HG02610 (cell line): ENCODE results near the gene GTF2H4.
"Not testable (repeated sequence)": the region's sequence is repeated elsewhere in the genome, so short reads cannot be mapped to it uniquely, and the experiment has no call there.

Source experiments
- ATAC-seq: cut with Tn5 transposase; IDR thresholded peaks from one replicate; pipeline ENCODE4 v1.9.1; 2021; ENCODE audit warnings: mild to moderate bottlenecking, moderate library complexity; ENCODE audit not compliant: unreplicated experiment

GTF2H4 gene

DNA sequence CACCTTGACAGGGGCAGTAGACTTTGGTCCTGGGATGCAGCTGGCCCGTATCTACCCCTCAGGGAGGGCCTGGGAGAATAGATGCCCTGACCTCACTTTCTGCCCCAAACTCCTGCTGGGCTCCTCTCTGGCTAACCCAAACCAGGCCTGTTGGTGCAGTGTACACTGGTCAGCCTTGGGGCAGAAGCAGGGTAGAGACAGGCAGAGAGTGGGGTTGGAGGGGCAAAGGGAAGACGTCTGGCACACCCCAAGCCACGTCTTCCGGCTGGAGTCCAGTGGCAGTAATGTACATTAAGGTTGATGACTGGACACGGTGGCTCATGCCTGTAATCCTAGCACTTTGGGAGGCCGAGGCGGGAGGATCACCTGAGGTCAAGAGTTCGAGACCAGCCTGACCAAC, 14.3 kb upstream of the GTF2H4 start:
- no peak for ATAC-seq

DNA sequence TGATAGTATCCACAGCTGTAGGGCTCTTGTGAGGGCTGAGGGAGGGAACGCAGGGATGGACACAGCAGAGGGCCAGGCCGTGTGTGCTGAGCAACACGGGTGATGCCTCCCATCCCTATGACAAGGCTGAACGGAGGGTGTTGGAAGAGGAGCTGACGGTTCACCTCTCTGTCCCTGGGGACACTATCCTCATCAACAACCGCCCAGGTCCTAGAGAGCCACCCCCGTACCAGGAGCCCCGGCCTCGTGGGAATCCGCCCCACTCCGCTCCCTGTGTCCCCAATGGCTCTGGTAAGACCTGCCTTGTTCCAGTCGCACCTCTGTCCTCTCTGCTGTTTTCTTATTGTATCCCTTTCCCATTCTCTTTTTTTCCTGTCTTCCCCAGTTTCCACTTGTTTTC, 13.6 kb upstream of the GTF2H4 start:
- no peak for ATAC-seq

DNA sequence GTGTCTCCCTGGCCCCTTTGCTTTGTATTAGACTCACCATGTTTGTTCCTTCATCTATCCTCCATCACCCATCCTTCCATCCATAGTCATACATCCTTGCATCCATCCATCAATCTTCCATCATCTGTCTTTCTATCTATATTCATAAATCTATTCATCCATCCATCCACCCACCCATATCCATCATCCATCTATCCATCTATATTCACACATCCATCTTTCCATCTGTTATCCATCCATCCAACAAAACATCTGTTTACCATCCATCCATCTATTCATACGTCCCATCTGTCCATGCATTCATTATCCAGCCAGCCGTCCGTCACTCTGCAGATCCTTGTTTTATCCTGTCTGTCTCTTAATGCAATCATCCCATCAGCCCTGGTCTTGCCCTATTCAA, 13.1 kb upstream of the GTF2H4 start:
- ATAC-seq = no peak

DNA sequence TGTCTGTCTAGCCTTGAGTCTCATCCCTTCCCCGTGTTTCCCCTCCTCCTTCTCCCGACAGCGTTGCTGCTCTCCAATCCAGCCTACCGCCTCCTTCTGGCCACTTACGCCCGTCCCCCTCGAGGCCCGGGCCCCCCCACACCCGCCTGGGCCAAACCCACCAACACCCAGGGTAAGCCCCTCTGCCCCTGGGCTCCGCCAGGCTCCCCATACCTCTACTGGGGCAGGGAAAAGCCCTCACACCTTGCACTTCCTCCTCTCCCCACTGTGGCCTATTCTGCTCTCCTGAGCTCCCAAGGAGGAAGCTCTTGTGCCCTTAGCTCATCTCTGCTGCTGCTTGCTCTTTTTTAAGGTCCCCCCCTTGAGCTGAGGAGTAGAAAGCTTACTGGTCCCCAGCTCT, 12.7 kb upstream of the GTF2H4 start:
- no peak for ATAC-seq

DNA sequence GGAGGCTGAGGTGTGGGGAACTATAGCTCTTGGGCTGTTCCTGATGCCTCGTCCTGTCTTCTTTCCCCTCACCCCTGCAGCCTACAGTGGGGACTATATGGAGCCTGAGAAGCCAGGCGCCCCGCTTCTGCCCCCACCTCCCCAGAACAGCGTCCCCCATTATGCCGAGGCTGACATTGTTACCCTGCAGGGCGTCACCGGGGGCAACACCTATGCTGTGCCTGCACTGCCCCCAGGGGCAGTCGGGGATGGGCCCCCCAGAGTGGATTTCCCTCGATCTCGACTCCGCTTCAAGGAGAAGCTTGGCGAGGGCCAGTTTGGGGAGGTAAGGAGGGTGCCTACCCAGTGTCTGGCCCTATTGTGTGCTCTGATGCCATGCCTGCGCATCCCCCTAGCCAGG, 11.5 kb upstream of the GTF2H4 start:
- no peak for ATAC-seq

DNA sequence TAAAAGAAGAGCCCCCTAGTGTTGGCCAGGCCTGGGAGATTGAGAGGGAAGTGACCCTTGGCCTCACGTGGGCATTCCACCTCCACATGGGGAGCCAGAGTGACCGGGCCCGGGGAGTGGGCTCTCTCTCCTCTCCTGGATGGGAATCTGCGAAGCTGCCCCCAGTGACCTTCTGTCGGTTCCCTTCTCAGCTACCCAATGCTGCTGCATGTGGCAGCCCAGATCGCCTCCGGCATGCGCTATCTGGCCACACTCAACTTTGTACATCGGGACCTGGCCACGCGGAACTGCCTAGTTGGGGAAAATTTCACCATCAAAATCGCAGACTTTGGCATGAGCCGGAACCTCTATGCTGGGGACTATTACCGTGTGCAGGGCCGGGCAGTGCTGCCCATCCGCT, 10.1 kb upstream of the GTF2H4 start:
- no peak for ATAC-seq

DNA sequence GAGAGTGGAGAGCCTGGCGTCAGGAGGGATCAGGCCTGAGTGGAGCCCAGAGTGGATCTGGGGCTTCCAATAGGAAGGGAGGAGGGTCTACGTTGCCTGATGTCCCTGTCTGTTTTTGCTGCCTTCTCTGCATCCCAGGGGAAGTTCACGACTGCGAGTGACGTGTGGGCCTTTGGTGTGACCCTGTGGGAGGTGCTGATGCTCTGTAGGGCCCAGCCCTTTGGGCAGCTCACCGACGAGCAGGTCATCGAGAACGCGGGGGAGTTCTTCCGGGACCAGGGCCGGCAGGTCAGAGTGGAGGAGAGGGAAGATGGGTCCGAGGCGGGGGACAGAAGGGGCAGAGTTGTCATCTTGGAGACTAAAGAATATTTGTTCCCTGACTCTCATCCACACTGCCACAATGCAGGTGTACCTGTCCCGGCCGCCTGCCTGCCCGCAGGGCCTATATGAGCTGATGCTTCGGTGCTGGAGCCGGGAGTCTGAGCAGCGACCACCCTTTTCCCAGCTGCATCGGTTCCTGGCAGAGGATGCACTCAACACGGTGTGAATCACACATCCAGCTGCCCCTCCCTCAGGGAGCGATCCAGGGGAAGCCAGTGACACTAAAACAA, 9.2 kb upstream of the GTF2H4 start:
- ATAC-seq = no peak

DNA sequence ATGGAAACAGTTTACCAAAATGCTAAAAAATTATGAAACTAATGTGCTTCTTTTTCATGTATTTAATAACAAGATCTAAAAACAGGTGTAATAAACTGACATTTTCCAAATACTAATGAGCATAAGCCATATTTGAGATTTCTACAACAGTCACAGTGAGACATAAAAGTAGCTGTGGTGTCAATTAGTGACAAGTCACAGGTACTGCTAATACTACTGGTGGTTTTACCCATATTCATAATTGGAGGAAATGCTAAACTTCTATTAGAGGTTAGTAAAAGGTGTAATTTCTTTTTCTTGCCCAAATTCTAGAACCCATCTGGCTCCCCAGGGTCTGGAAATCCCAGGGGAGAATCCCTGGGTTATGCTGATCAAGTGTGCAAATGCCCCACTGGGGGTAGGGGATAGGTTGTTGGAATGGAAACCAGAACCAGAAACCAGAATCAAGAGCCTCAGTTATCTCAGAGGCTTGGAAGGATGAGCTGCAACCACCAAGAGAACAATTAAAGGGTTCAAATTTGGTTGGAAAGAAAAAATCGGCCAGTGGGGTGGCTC, 7.1 kb upstream of the GTF2H4 start:
- no peak for ATAC-seq

DNA sequence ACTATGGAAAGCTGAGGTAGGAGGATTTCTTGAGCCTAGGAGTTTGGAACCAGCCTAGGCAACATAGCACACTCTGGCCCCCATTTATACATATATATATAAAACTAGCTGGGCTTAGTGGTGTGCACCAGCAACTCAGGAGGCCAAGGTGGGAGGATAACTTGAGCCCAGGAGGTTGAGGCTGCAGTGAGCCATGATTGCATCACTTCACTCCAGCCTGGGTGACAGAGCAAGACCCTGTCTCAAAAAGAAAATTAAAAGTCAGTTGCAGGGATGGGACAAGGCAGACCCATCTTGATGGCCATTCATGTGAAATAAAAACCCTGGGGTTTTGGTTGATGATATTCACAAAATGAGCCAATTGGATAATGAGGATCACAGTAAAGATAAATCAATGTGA, 6.6 kb upstream of the GTF2H4 start:
- ATAC-seq = no peak

DNA sequence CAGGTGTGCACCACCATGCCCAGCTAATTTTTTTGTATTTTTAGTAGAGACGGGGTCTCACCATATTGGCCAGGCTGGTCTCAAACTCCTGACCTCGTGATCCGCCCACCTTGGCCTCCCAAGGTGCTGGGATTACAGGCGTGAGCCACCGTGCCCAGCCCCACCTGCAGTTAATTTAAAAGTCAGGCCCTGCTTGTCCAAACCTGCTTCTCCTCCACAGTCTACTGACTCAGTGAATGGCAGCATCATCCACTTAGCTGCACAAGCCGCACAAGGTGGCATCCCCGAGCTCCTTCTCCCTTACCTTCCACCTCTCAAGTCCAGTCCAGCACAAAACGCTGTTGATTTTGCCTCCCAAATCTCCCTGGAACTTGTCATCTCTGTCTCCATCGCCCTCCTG, 5.8 kb upstream of the GTF2H4 start:
- not testable (repeated sequence) for ATAC-seq

DNA sequence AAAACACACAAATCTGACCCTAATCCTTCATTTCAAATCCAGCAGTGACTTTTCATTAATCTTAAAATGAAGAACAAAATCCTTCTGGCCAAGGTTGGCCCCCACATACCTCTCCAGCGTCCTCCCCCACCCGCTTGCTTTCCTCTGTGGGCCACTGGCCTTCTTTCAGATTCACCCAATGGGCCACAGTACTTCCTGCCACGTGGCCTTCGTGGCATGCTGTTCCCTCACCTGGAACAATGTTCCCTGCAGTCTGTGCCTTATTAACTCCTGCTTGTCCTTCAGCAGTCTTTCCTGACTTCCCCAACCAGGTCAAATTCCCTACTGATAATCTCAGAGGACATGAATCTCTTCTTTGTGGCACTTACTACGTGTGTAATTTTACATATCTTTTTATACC, 5.3 kb upstream of the GTF2H4 start:
- ATAC-seq = no peak

DNA sequence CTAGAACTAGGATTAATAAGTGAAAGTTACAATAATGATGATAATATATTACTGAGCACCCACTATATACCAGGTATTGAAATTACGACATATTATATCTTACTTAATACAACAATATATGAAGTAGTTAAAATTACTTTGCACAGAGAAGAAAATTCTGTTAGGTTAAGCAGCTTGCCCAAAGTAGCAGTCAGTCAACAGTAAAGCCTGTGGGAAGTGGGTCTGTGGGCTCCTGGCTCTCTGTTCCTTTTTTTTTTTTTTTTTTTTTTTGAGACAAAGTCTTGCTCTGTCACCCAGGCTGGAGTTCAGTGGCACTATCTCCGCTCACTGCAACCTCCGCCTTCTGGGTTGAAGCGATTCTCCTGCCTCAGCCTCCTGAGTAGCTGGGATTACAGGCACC, 4.8 kb upstream of the GTF2H4 start:
- no peak for ATAC-seq

DNA sequence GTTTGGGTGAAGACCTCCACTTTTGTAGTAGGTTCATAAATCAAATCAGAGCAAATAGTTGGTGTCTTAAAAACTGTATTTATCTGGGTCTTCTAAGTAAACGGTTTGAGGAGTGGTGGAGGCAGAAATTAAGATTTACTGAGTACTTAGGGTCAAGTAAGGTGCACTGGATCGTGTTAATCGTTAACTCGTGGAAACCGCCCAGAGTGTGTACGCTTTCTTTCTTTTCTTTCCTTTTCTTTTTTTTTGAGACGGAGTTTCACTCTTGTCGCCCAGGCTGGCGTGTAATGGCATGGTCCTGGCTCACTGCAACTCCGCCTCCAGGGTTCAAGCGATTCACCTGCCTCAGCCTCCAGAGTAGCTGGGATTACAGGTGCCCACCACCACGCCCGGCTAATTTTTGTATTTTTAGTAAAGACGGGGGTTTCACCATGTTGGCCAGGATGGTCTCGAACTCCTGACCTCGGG, 683 bp upstream of the GTF2H4 start:
- ATAC-seq = not testable (repeated sequence)

DNA sequence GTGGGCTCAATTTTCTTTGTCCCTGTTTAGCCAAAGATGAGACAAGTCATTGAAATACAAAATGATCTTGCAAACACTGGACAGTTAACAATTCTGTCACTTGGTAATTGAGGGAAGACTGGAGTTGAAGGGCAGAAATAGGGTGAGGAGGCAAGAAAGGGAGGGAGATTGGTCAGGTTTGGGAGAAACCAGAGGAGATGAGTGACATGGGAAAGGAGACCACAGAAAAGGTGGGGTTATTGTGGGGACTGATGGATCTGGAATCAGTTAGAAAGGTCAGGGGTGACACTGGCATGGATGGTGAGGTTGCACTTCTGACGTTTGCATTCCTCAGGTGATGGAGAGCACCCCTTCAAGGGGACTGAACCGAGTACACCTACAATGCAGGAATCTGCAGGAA, 693 bp downstream of the GTF2H4 start:
- no peak for ATAC-seq

DNA sequence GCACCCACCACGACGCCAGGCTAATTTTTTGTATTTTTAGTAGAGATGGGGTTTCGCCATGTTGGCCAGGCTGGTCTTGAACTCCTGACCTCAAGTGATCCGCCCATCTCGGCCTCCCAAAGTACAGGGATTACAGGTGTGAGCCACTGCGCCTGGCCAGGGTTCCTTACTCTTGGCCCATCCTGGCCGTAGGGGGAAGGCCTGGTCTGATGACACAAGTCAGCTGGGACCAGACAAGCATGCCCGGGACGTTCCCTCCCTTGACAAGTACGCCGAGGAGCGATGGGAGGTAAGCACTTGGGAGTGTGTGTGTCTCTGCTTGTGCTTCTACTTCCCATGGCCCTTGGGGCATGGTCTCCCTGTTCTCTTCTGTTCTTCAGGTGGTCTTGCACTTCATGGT, 2.5 kb downstream of the GTF2H4 start:
- ATAC-seq = not testable (repeated sequence)

DNA sequence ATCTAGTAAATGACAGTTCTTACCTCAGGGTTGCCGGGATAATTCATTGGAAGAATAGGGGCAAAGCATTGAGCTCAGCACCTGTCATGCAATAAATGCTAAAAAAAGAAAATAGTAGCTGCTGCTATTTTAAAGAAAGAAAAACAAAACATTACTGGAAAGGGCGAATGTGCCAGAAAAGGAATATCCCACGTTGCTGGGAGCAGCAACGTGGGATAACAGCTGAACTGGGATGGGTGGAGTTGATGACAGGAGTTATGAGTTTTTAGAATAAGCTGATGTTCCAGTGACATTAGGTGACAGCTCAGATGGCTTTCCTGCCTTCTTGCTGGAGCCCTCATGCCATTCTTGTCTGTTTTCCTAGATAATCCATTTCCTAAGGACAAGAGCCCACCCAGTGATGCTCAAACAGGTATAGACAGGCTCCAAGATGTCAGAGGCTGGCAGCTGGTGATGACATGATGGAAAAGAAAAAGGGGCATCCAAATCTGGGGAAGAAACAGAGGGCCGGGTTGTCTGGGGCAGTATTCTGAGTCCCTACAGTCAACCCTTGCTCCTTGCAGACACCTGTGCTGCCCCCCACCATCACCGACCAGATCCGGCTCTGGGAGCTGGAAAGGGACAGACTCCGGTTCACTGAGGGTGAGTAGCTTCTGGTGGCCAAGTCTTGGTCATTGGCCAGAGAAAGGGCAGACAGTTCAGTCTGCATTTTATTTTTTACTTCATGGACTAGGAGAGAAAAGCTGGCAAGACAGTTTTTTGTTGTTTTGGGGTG, 4.9 kb downstream of the GTF2H4 start:
- ATAC-seq = no peak

DNA sequence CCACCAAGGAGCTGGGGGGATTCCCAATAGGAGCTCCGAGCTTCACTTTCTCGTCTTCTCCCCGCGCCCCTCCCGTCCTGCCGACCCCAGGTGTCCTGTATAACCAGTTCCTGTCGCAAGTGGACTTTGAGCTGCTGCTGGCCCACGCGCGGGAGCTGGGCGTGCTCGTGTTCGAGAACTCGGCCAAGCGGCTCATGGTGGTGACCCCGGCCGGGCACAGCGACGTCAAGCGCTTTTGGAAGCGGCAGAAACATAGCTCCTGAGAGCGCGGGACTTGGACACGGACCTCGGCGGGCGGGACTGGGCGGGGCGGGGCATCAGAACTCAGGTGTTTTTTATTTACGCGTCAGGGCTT, 5.7 kb downstream of the GTF2H4 start:
- no peak for ATAC-seq

DNA sequence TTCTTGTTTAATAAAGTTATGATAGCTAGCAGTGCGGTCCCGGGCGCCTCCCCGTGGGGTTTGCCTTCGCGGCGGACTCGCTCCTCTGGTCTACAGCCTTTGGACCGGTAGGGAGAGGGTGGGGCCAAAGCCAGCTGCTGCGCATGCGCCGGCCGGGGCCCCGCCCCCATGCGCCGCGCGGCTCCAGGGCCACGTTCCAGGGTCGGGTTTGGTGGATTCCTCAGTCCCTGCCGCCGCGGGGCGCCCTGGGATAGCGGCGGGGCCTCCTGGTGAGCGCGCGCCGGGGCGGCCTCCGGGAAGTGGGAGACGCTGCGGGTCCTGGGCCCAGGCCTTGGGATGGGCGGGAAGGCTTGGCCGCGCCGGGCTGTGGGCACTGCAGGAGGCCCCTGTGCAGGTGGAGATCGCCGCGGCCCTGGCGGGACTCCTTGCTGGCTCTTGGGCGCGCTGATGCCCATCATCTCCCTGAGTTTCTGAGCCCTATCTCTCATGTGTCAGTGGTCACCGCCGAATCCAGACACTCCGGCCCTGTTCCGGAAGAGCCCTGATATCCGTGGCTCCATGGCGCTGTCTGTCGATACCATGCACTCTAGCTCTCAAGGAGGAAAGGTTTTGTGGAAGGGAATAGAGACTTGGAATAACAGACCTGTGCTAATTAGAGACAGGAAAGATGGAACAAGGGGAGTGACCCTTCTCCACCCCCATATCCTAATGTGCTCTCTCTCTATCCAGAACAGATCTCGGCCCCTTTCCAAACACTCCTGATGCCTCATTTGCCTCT, 6.3 kb downstream of the GTF2H4 start, which contains the start of gene VARS2:
Gene VARS2, plus strand, starts transcription at position 163 of the 778 bp plus-strand sequence. Its CDS starts 599 bp downstream, at position 762.
- ATAC-seq = peak; percentile 82

DNA sequence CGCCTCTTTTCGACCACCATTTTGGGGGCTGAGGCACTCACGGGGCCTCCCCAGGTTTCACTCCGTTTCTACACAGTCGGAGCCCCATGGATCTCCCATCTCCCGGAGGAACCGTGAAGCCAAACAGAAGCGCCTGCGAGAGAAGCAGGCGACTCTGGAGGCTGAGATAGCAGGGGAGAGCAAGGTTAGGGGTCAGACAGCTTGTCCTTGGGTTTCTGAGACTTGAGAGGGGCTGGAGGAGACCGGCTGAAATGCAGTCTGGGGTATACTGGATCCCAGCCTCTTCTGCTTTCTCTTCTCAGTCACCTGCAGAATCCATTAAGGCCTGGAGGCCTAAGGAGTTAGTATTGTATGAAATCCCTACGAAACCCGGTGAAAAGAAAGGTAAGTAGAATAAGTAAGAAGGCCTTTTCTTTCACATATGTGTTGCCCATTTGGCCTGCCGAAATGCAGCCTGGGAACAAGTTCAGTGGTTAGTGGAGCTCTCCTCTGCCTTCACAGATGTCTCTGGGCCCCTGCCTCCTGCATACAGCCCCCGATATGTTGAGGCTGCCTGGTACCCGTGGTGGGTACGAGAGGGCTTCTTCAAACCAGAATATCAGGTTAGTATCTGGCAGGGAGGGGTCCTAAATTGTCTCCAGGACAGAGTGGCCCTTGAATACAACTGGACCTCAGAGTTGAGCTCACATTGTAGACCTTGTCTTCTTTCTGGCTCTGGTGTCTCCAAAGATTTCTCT, 7.0 kb downstream of the GTF2H4 start:
- ATAC-seq = no peak

DNA sequence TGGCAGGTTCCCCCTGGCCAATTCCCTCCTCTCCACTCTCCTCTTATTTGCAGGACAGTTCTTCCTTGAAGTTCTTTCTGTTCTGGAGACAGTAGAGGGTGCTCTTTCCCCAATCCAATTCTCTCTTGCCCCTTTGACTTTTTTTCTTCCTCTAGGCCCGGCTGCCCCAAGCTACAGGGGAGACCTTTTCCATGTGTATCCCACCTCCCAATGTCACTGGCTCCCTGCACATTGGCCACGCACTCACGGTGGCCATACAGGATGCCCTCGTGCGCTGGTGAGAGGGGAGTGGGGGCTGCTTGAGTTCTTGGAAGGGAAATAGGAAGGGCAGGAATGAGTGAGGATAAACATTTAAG, 7.6 kb downstream of the GTF2H4 start:
- ATAC-seq = no peak

DNA sequence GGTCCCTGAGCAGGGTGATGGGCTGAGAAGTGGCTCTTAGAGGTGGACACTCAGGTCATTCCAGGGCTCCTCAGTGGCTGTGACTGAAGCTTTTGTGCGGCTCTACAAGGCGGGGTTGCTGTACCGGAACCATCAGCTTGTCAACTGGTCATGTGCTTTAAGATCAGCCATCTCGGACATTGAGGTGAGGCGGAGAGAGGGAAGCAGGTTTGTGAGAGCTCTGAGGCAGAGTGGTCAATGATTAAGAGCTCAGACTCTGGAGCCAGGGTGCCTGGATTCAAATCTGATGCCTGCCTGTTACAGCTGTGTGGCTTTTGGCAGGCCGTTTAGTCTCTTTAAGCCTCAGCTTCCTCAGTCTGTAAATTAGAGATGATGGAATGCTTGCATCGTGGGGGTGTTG, 9.0 kb downstream of the GTF2H4 start:
- ATAC-seq = no peak
